GM19035 (cell line): ENCODE results near the gene GABRR3.

ENCODE experiments used
- ATAC-seq: cut with Tn5 transposase; IDR thresholded peaks from one replicate; pipeline ENCODE4 v1.9.1; 2021; ENCODE audit not compliant: unreplicated experiment

The GABRR3 gene

GRCh38 chr3:97959872-97960271 is 75.2 kb downstream of the GABRR3 start:
- ATAC-seq = no peak

- ATAC-seq = no peak
Observed at GRCh38 chr3:97958796-97959195, 76.3 kb downstream of the GABRR3 start.

GRCh38 chr3:97958396-97958795 is 76.7 kb downstream of the GABRR3 start:
- ATAC-seq = no peak

GRCh38 chr3:97957617-97958311 is 77.4 kb downstream of the GABRR3 start:
- no peak for ATAC-seq

GRCh38 chr3:97956051-97956450 is 79.1 kb downstream of the GABRR3 start:
- ATAC-seq = no peak

- no peak for ATAC-seq
Observed at GRCh38 chr3:97954228-97954827, 80.8 kb downstream of the GABRR3 start.

- no peak for ATAC-seq
Observed at GRCh38 chr3:97952872-97953271, 82.2 kb downstream of the GABRR3 start.

- ATAC-seq = no peak
Observed at GRCh38 chr3:97952280-97952679, 82.8 kb downstream of the GABRR3 start.

GRCh38 chr3:97950360-97950759 is 84.8 kb downstream of the GABRR3 start:
- no peak for ATAC-seq

- ATAC-seq = no peak
Observed at GRCh38 chr3:97949743-97950142, 85.4 kb downstream of the GABRR3 start.

GRCh38 chr3:97949110-97949485 is 86.0 kb downstream of the GABRR3 start:
- ATAC-seq = no peak

GRCh38 chr3:97948351-97949109 is 86.6 kb downstream of the GABRR3 start:
- no peak for ATAC-seq

- ATAC-seq = no peak
Observed at GRCh38 chr3:97942801-97943546, 92.1 kb downstream of the GABRR3 start.

- no peak for ATAC-seq
Observed at GRCh38 chr3:97940034-97940433, 95.1 kb downstream of the GABRR3 start.

- no peak for ATAC-seq
Observed at GRCh38 chr3:97939401-97939800, 95.7 kb downstream of the GABRR3 start.

- no peak for ATAC-seq
Observed at GRCh38 chr3:97938444-97938843, 96.7 kb downstream of the GABRR3 start.

- ATAC-seq = no peak
Observed at GRCh38 chr3:97937205-97937604, 97.9 kb downstream of the GABRR3 start.

GRCh38 chr3:97935842-97936241 is 99.3 kb downstream of the GABRR3 start:
- ATAC-seq = no peak
